Osteocyte (in vitro differentiated cells): ENCODE data around the gene FCHSD2. TPM values are rescaled to one million over a fixed set of nuclear protein-coding genes. Genes with fewer than 3 reads are reported as not detected.

ENCODE experiments used
- DNase-seq: peaks from one replicate; pipeline ENCODE4 v3.0.0; 2021; ENCODE audit warnings: mixed read lengths; ENCODE audit not compliant: unreplicated experiment; ENCODE audit errors: extremely low spot score
- H3K27ac Mint-ChIP-seq: one replicate; pipeline ENCODE4 v1.8.0; 2021; ENCODE audit warnings: mild to moderate bottlenecking, mixed read lengths; ENCODE audit not compliant: unreplicated experiment
- H3K27me3 Mint-ChIP-seq: one replicate; pipeline ENCODE4 v1.8.0; 2021; ENCODE audit warnings: mixed read lengths; ENCODE audit not compliant: unreplicated experiment
- H3K36me3 Mint-ChIP-seq: one replicate; pipeline ENCODE4 v1.8.0; 2021; ENCODE audit warnings: mixed read lengths; ENCODE audit not compliant: unreplicated experiment
- H3K4me1 Mint-ChIP-seq: one replicate; pipeline ENCODE4 v1.8.0; 2021; ENCODE audit warnings: mixed read lengths; ENCODE audit not compliant: unreplicated experiment
- H3K4me3 Mint-ChIP-seq: one replicate; pipeline ENCODE4 v1.8.0; 2021; ENCODE audit warnings: mild to moderate bottlenecking, moderate library complexity, mixed read lengths; ENCODE audit not compliant: unreplicated experiment
- H3K9me3 Mint-ChIP-seq: one replicate; pipeline ENCODE4 v1.8.0; 2021; ENCODE audit warnings: mixed read lengths; ENCODE audit not compliant: unreplicated experiment
- total RNA-seq: library from RNA; stranded (reverse); gene quantifications from 2 replicates; pipeline ENCODE4 v1.2.1, GENCODE V29; 2021
- TF ChIP-seq, protein P1 (sequence below): fragments of 200-600 bp; sonication (generic); IDR thresholded peaks from 2 replicates; pipeline ENCODE4 v1.5.0; 2021; ENCODE audit warnings: antibody characterized with exemption, mild to moderate bottlenecking, moderate library complexity

FCHSD2 gene
- total RNA-seq, 1 donor from 2014 or later: 39.4 TPM

DNA sequence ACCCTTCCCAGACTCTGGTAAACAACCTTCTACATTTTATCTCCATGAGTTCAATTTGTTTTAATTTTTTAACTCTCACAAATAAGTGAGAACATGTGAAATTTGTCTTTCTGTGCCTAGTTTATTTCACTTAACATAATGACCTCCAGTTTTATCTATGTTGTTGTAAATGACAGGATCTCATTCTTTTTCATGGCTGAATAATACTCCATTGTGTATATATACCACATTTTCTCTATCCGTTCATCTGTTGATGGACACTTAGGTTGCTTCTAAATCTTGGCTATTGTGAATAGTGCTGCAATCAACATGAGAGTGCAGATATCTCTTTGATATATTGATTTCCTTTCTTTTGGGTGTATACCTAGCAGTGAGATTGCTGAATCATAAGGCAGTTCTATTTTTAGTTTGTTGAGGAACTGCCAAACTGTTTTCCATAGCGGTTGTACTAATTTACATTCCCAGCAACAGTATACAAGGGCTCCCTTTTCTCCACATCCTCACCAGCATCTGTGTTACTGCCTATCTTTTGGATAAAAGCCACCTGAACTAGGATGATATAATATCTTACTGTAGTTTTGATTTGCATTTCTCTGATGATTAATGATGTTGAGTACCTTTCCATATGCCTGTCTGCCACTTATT lies 234.0 kb downstream of the FCHSD2 start:
- peaks cover 33% of the 10 kb centered on the region for H3K36me3 Mint-ChIP-seq
- H3K4me1 Mint-ChIP-seq: no peaks in the 10 kb centered on the region
- H3K27ac Mint-ChIP-seq: no peak overlapping the region
- TF ChIP-seq, protein P1, sequence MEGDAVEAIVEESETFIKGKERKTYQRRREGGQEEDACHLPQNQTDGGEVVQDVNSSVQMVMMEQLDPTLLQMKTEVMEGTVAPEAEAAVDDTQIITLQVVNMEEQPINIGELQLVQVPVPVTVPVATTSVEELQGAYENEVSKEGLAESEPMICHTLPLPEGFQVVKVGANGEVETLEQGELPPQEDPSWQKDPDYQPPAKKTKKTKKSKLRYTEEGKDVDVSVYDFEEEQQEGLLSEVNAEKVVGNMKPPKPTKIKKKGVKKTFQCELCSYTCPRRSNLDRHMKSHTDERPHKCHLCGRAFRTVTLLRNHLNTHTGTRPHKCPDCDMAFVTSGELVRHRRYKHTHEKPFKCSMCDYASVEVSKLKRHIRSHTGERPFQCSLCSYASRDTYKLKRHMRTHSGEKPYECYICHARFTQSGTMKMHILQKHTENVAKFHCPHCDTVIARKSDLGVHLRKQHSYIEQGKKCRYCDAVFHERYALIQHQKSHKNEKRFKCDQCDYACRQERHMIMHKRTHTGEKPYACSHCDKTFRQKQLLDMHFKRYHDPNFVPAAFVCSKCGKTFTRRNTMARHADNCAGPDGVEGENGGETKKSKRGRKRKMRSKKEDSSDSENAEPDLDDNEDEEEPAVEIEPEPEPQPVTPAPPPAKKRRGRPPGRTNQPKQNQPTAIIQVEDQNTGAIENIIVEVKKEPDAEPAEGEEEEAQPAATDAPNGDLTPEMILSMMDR: no peak
- no peaks in the 10 kb centered on the region for H3K27me3 Mint-ChIP-seq
- DNase-seq: no peak
- peaks cover 32% of the 10 kb centered on the region for H3K9me3 Mint-ChIP-seq
- no peak overlapping the region for H3K4me3 Mint-ChIP-seq

DNA sequence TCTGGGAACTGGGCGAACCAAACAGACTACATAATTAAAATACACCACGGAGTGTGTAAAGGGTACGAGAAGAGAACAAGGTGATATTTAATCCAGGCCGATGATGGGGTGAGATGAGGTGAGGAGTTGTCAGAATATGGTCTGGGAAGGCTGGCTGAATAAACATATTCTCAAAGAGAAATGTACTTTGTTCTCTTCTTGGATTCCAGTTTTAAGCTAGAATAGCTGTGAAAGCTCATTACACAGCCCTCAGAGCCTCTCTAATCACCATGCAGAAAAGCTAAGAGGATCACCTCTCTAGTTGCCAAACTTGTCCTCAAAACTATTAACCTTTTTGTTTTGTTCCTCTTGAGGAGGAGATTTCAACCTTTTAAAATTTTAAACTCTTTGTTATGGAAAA lies 238.1 kb downstream of the FCHSD2 start:
- H3K4me3 Mint-ChIP-seq: no peak overlapping the region
- DNase-seq: no peak
- H3K9me3 Mint-ChIP-seq: peaks cover 12% of the 10 kb centered on the region
- H3K36me3 Mint-ChIP-seq: peaks cover 19% of the 10 kb centered on the region
- TF ChIP-seq, protein P1: no peak
- H3K27ac Mint-ChIP-seq: no peak overlapping the region
- H3K4me1 Mint-ChIP-seq: no peaks in the 10 kb centered on the region
- H3K27me3 Mint-ChIP-seq: no peaks in the 10 kb centered on the region

GRCh38 chr11:72901374-72901773 lies 240.7 kb downstream of the FCHSD2 start:
- peaks cover 5% of the 10 kb centered on the region for H3K36me3 Mint-ChIP-seq
- DNase-seq: no peak
- no peak overlapping the region for H3K27ac Mint-ChIP-seq
- H3K4me1 Mint-ChIP-seq: no peaks in the 10 kb centered on the region
- TF ChIP-seq, protein P1: no peak
- no peaks in the 10 kb centered on the region for H3K9me3 Mint-ChIP-seq
- no peak overlapping the region for H3K4me3 Mint-ChIP-seq
- H3K27me3 Mint-ChIP-seq: no peaks in the 10 kb centered on the region

DNA sequence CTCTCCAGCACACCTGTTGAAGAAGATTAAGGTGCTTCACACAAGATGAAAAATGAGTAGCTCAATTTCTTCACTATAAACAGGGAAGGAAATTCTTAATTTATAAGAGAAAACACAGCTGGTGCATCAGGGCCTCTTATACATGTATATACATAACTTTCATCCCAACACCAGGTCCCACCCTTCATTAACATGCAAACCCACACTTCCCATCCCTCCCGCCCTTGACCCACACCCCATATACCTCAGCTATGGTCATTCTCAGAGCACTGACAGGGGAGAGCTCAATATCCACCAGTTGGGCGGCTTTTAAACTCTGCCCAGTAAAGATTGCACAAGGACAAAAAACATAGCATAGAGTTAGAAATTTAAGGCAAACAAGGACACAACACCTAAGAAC lies 242.1 kb downstream of the FCHSD2 start:
- TF ChIP-seq, protein P1: no peak
- no peak for DNase-seq
- no peaks in the 10 kb centered on the region for H3K27me3 Mint-ChIP-seq
- no peak overlapping the region for H3K27ac Mint-ChIP-seq
- H3K4me3 Mint-ChIP-seq: no peak overlapping the region
- peaks cover 3% of the 10 kb centered on the region for H3K36me3 Mint-ChIP-seq
- no peaks in the 10 kb centered on the region for H3K4me1 Mint-ChIP-seq
- H3K9me3 Mint-ChIP-seq: no peaks in the 10 kb centered on the region

GRCh38 chr11:72899238-72899637 lies 242.9 kb downstream of the FCHSD2 start:
- Mint-ChIP-seq H3K4me1 (no peaks in the 10 kb centered on the region), H3K27me3 (no peaks in the 10 kb centered on the region), H3K4me3 (no peak overlapping the region), H3K36me3 (peaks cover 3% of the 10 kb centered on the region), H3K27ac (no peak overlapping the region), H3K9me3 (no peaks in the 10 kb centered on the region)
- DNase-seq: no peak
- TF ChIP-seq, protein P1: no peak
